ACHN (cell line): ENCODE results near the gene DYNC1H1.
"Not testable (repeated sequence)": the region's sequence is repeated elsewhere in the genome, so short reads cannot be mapped to it uniquely, and the experiment has no call there.

Source experiments
- DNase-seq: peaks from one replicate; pipeline ENCODE4 v3.0.0-alpha.2; 2015
- in situ Hi-C: cut with HindIII; loops from 2 replicates; pipeline ENCODE4 v1.10.0; 2017; ENCODE audit warnings: low sequenced_read_pairs, low pct_ligation_motif_present, low pct_unique_long_range_greater_than_20kb

Gene DYNC1H1

GRCh38 chr14:102075155-102075554, 110.8 kb downstream of the DYNC1H1 start:
- DNase-seq = no peak
- in situ Hi-C loops = no loop called here

- in situ Hi-C loops = no loop called here
- DNase-seq = no peak
These were observed 113.0 kb downstream of the DYNC1H1 start for GRCh38 chr14:102077382-102077709.

DNA sequence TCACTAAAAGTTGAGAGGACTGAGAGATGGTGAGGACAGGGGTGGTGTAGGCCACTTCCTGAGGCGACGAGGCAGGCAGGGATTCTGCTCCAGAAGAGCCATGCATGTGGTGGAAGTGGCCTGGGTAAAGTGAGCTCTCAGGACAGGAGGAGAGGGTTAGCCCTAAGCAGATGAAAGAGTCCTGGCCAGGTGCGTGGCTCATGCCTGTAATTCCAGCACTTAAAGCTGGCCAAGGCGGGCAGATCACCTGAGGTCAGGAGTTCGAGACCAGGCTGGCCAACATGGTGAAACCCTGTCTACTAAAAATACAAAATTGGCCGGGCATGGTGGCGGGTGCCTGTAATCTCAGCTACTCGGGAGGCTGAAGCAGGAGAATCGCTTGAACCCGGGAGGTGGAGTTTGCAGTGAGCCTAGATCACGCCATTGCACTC, 114.0 kb downstream of the DYNC1H1 start:
- in situ Hi-C loops, DNase-seq: not testable (repeated sequence)

DNA sequence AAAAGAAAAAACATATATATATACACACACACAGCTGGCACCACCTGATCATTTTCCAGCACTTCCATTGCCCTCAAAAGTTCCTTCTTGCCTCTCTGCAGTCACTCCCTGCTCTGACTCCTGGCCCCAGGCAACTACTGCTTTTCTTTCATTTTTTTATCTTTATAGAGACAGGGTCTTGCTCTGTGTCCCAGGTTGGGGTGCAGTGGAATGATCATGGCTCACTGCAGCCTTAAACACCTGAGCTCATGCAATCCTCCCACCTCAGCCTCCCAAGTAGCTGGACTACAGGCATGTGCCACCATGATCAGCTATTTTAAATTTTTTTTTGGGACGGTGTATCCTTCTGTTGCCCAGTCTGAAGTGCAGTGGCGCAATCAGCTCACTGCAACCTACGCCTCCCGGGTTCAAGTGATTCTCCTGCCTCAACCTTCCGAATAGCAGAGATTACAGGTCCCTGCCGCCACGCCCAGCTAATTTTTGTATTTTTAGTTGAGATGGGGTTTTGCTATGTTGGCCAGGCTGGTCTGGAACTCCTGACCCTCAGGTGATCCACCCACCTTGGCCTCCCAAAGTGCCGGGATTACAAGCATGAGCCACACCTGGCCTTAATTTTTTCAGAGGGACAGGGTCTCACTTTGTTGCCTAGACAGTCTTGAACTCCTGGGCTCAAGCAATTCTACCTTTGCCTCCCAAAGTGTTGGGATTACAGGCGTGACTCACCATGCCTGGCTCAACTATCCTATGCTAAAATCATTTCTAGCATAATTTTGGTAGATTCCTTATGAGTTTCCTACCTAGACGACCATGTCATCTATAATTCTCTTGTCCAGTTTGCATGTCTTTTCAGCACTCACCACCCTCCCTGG, 114.7 kb downstream of the DYNC1H1 start:
- DNase-seq = no peak
- in situ Hi-C loops = no loop called here

DNA sequence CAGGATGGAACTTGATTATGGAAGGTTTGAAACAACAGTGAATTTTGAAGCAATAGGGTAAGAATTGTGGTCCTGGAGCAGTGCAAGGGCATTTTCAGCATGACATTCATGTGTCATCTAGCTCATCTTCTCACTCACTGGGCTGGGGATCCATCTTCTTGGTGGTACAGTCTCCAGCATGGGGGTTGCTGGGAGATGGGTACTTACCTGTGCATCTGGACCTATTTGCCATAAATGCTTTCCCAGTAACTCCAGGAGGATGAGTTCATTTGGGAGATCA, 115.3 kb downstream of the DYNC1H1 start:
- in situ Hi-C loops = no loop called here
- no peak for DNase-seq

DNA sequence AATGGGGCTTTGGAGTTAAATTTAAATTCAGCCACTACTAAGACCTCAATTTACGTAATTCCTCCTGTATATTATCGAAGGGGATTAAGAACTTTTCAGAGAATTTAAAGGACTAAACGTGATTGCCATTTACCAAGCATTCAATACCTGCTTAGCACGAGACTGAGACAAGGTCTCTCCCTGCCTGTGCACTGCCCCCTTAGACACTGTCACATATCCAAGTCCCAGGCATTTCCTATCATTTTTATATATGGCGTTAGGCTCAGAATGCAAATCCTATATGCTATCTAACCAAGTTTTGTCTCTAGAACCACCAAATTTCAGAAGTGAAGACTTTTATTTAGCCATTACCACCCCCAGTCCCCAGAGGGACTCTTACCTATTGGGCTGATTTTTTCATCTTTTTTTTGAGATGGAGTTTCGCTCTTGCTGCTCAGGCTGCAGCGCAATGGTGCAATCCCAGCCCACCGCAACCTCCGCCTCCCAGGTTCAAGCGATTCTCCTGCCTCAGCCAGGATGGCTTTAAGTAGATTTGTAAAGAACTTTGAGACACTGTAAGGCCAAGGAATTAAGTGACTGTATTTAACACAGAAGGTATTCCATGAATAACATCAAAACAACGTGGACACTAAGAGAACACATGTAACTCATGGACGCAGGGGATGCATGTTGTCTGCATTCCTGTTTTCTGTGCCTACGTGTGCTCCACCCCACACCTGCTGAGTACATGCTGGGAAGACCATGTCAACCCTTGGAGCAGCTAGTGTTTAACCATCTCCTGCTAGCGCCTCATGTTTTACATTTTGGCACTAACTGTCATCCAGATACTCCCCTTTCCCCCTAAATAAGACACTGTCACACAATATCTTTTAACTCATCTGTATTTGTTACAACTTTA, 116.1 kb downstream of the DYNC1H1 start:
- in situ Hi-C loops = no loop called here
- no peak for DNase-seq

DNA sequence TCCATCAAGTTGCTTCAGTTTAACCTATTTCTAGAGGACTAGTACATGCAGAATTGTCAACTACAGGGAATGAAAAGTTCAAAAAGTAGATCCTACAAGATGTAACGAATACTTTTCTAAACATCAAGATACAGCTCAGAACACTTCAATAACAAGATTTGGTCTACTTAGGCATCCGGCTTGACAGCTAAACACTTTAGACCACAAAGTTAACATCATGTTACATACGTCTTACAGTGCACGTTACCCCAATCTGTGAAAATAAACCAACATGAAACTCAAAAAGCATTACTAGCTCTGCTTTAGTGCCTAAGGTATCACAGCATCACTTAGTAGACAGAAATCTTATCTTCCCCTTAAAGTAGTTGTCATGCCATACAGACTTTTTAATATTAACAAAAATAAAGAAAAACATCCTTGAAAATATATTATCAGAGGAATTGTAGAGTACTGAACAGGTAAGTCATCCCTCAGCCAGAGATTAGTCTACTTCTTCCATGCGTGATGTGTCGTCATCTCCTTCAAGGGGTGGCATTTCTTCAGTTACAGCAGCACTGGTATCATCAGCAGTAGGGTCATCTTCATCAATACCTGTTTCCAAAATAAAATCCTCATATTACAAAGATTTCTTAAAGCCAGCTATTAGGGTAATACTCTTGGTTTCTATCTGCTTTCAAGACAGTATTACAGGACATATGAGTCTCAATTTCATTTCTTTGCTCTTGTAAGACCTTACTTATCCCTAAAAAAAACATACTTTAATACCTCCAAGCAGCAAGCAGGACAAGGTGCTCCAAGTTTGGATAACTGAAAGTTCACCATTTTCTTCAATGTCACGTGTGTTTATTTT, 117.1 kb downstream of the DYNC1H1 start:
- no peak for DNase-seq
- in situ Hi-C loops = no loop called here

- DNase-seq, in situ Hi-C loops: not testable (repeated sequence)
These were observed 120.1 kb downstream of the DYNC1H1 start for GRCh38 chr14:102084522-102084921.

DNA sequence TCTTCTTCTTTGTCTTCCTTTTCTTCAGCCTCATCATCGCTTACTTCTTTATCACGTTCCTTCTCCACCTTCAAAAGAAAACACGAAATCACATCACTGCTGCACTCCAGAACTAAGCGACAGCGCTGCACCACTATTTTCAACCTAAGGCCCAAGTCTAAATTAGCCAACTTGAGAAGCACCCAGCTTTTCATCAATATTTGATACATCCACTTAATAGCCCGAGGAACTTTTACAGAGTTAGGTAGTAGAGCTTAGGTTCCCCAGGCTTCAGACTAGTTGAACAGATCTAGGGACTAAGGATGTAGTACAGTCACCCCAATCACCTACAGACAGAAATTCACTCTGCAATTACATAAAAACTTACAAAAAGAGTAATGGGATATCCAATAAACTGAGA, 120.6 kb downstream of the DYNC1H1 start:
- in situ Hi-C loops = no loop called here
- no peak for DNase-seq

DNA sequence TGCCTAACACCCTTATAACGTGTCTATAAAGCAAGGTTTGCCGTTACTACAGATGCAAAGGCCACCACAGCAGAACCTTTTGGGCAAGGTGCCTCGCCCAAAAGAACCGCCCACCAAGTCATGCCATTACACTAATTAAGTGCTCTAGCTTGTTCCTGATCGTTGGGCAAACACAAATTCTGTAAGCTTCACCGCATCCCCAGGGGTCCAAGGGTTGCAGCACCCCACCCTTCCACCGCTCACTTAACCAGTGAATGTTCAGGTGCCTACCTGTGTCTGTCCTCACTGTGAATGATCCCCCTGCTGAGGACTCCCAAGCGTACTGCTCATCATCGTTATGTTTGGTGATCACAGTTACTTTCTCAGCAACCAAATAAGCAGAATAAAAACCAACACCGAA, 121.1 kb downstream of the DYNC1H1 start:
- in situ Hi-C loops = no loop called here
- DNase-seq = no peak

DNA sequence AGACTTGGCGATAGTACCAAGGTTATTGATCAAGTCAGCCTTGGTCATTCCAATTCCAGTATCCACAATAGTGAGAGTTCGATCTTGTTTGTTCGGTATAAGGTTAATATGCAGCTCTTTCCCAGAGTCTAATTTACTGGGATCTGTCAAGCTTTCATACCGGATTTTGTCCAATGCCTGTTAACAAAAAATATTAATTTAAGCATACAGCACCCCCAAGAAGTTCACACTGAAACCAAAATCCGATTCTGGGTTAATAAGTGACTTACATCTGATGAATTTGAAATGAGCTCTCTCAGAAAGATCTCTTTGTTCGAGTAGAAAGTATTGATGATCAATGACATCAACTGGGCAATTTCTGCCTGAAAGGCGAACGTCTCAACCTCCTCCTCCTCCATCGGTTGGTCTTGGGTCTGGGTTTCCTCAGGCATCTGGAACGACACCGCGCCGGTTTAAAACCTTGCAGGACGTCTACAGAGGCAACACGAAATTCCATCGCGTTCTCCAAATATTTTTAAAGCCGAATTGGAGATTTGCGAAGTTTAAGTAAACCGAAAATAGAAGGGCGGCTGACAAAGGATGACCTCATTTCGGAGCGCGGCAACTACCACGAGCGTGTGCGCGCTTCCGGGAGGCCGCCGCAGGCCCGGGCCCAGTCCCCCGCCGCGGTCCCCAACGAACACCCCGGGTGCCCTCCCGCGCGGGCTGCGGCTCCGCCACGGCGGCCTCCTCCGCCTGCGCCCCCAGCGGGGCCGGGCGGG, 121.8 kb downstream of the DYNC1H1 start:
- DNase-seq = peak; percentile 39

DNA sequence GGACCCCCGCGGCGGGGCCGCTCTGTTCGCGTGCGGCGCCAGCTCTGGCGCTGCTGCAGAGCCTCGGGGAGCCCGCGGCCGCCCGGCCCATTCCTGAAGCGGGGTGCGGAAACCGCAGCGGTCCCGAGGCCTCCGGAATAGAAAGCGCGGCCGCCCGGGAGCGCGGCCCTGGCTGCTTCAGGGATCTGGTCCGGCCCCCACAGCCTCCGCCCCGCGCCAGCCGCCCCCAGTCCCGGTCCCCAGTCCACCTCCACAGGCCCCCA, 122.3 kb downstream of the DYNC1H1 start:
- DNase-seq = no peak
- in situ Hi-C loops = no loop called here

More for the DNA sequence above, 121.8 kb downstream of the DYNC1H1 start:
- in situ Hi-C loops = no loop called here

GRCh38 chr14:102086972-102087761, 122.8 kb downstream of the DYNC1H1 start, which contains the start of gene HSP90AA1:
TSS of gene HSP90AA1 (minus strand) at chr14:102087044. CDS start at chr14:102086378, 666 bp downstream.
- in situ Hi-C loops = no loop called here
- DNase-seq = peak; percentile 90

- DNase-seq = no peak
- in situ Hi-C loops = no loop called here
These were observed 123.3 kb downstream of the DYNC1H1 start for GRCh38 chr14:102087762-102088011.

- in situ Hi-C loops = no loop called here
- DNase-seq = no peak
These were observed 123.8 kb downstream of the DYNC1H1 start for GRCh38 chr14:102088012-102088792.

DNA sequence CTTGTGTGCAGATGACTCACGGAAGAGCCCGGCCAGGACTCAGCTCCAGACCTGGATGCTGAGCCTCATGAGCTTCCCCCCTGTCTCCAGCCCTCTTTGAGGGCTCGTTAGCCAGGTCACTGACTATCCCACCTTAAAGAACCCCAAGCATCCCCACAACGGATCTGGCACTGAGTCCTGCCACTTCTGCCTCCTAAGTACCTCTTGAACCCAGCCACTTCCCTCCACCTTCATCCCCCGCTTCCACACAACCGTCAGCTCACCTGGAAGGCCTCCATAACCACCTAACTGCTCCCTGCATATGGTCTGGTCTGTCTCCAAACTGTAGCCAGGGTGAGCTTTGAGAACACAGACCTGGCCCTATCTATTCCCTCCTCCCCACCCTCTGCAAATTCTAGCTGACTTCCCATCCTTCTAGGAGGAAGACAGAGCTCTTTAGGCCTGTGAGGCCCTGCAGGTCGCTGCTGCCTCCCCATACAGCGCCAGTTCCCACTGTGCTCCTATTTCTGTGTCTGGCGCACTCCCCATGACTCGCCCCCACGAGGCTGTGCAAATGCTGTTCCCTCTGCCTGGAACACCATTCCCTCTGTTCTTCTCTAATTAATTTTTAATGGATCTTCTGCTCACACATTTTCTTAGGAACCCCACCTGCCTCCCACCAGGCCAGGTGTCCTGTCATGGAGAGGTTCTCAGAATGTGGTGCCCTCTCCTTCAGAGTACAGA, 125.4 kb downstream of the DYNC1H1 start:
- no peak for DNase-seq
- in situ Hi-C loops = no loop called here

- no peak for DNase-seq
- in situ Hi-C loops = no loop called here
These were observed 126.3 kb downstream of the DYNC1H1 start for GRCh38 chr14:102090713-102091112.
